Trophoblast cell (in vitro differentiated cells and primary cell): ENCODE data around the gene KRT23.
A peak's percentile ranks its signal among the peaks of the same experiment; 100 is the strongest.

Experiments used
- DNase-seq, 2 donors: peaks; one replicate each; pipeline ENCODE4 v3.0.0-alpha.2; 2016
- H2AFZ ChIP-seq: 2 replicates; pipeline ENCODE4 v1.6.1; 2013; ENCODE audit warnings: low read length, moderate library complexity, mild to moderate bottlenecking; ENCODE audit not compliant: insufficient read depth, poor library complexity
- H2AK5ac ChIP-seq: 2 replicates; pipeline ENCODE4 v1.6.1; 2013; ENCODE audit warnings: mild to moderate bottlenecking, low read length
- H2BK120ac ChIP-seq: 2 replicates; pipeline ENCODE4 v1.6.1; 2013; ENCODE audit warnings: low read length, mild to moderate bottlenecking, moderate library complexity; ENCODE audit not compliant: insufficient read depth, poor library complexity
- H2BK12ac ChIP-seq: 2 replicates; pipeline ENCODE4 v1.6.1; 2013; ENCODE audit warnings: mild to moderate bottlenecking, low read length, moderate library complexity
- H2BK5ac ChIP-seq: 2 replicates; pipeline ENCODE4 v1.6.1; 2013; ENCODE audit warnings: low read length, low read depth, moderate library complexity, mild to moderate bottlenecking; ENCODE audit not compliant: poor library complexity
- H3K14ac ChIP-seq: 2 replicates; pipeline ENCODE4 v1.6.1; 2013; ENCODE audit warnings: mild to moderate bottlenecking, low read length
- H3K18ac ChIP-seq: 2 replicates; pipeline ENCODE4 v1.6.1; 2013; ENCODE audit warnings: mild to moderate bottlenecking, low read length
- H3K23ac ChIP-seq: 2 replicates; pipeline ENCODE4 v1.6.1; 2013; ENCODE audit warnings: low read length
- H3K27ac ChIP-seq: 2 replicates; pipeline ENCODE4 v1.5.1; 2013; ENCODE audit warnings: low read depth, mild to moderate bottlenecking, inconsistent platforms, low read length, moderate library complexity
- H3K27me3 ChIP-seq: 2 replicates; pipeline ENCODE4 v1.6.1; 2013; ENCODE audit warnings: inconsistent platforms, mild to moderate bottlenecking, low read length, moderate library complexity; ENCODE audit not compliant: insufficient read depth
- H3K36me3 ChIP-seq, 2 experiments: 1 replicate in 1 of 2; 2 replicates in 1 of 2; pipeline ENCODE4 v1.6.1; 2013; ENCODE audit warnings: low read length in 2 of 2, mild to moderate bottlenecking in 2 of 2, moderate library complexity in 1 of 2; ENCODE audit not compliant: insufficient read depth in 2 of 2, control insufficient read depth in 1 of 2
- H3K4ac ChIP-seq: 2 replicates; pipeline ENCODE4 v1.6.1; 2013; ENCODE audit warnings: low read depth, mild to moderate bottlenecking, low read length, moderate library complexity
- H3K4me1 ChIP-seq, 2 experiments: 1 replicate in 1 of 2; 2 replicates in 1 of 2; pipeline ENCODE4 v1.6.1; 2013; ENCODE audit warnings: low read length in 2 of 2, mild to moderate bottlenecking in 2 of 2, moderate library complexity in 1 of 2; ENCODE audit not compliant: insufficient read depth in 2 of 2, control insufficient read depth in 1 of 2
- H3K4me2 ChIP-seq: 2 replicates; pipeline ENCODE4 v1.6.1; 2013; ENCODE audit warnings: inconsistent platforms, mild to moderate bottlenecking, low read length, moderate library complexity
- H3K4me3 ChIP-seq: 2 replicates; pipeline ENCODE4 v1.5.1; 2013; ENCODE audit warnings: mild to moderate bottlenecking, low read depth, low read length, inconsistent platforms
- H3K79me1 ChIP-seq: one replicate; pipeline ENCODE4 v1.6.1; 2013; ENCODE audit warnings: low read length
- H3K79me2 ChIP-seq: 2 replicates; pipeline ENCODE4 v1.6.1; 2013; ENCODE audit warnings: low read length, mild to moderate bottlenecking; ENCODE audit not compliant: control insufficient read depth, insufficient read depth, poor library complexity
- H3K9ac ChIP-seq: 2 replicates; pipeline ENCODE4 v1.6.1; 2013; ENCODE audit warnings: mild to moderate bottlenecking, low read length
- H3K9me3 ChIP-seq: 2 replicates; pipeline ENCODE4 v1.6.1; 2013; ENCODE audit warnings: low read depth, mild to moderate bottlenecking, control low read depth, inconsistent platforms, low read length; ENCODE audit not compliant: insufficient read depth
- H4K12ac ChIP-seq: 2 replicates; pipeline ENCODE4 v1.6.1; 2013; ENCODE audit warnings: low read depth, mild to moderate bottlenecking, low read length, moderate library complexity
- H4K8ac ChIP-seq: 2 replicates; pipeline ENCODE4 v1.6.1; 2013; ENCODE audit warnings: low read depth, mild to moderate bottlenecking, low read length, moderate library complexity
- H4K91ac ChIP-seq: one replicate; pipeline ENCODE4 v1.6.1; 2013; ENCODE audit warnings: low read depth, mild to moderate bottlenecking, low read length, moderate library complexity
- whole genome bisulfite sequencing: extraction: QIAGEN DNeasy Blood & Tissue Kit; methylation state at CpG from one replicate; pipeline ENCODE4 v1.1.7; 2013; ENCODE audit warnings: missing lambda C conversion rate; ENCODE audit not compliant: insufficient read length, insufficient coverage; ENCODE audit errors: extremely low coverage; 5-methylcytosine and 5-hydroxymethylcytosine counted together

KRT23 gene

GRCh38 chr17:40938981-40939380 is 1.5 kb upstream of the KRT23 start:
- peaks cover 20 to 25% of the 10 kb centered on the region in 2 experiments for H3K4me1 ChIP-seq
- no peak overlapping the region for H3K4me3 ChIP-seq
- H3K4me2 ChIP-seq: no peak overlapping the region
- no peak overlapping the region for H3K4ac ChIP-seq
- no peak overlapping the region for H2BK12ac ChIP-seq
- no peaks in the 10 kb centered on the region for H3K27me3 ChIP-seq
- H3K36me3 ChIP-seq: no peaks in the 10 kb centered on the region
- no peak overlapping the region for H4K91ac ChIP-seq
- no peak for DNase-seq
- H3K14ac ChIP-seq: no peak overlapping the region
- no peak overlapping the region for H3K23ac ChIP-seq
- H2AK5ac ChIP-seq: no peak overlapping the region
- no peak overlapping the region for H2BK5ac ChIP-seq
- no peak overlapping the region for H3K18ac ChIP-seq
- no peak overlapping the region for H4K8ac ChIP-seq
- H2AFZ ChIP-seq: no peak overlapping the region
- peaks cover 18% of the 10 kb centered on the region for H3K79me1 ChIP-seq
- no peaks in the 10 kb centered on the region for H3K9me3 ChIP-seq
- peaks cover 2% of the 10 kb centered on the region for H3K79me2 ChIP-seq
- H2BK120ac ChIP-seq: peak overlapping the region; percentile 7
- H4K12ac ChIP-seq: no peak overlapping the region
- H3K9ac ChIP-seq: no peak overlapping the region
- no CpG with 5 or more reads among the region's 3 CpGs for WGBS
- peak overlapping the region; percentile 78 for H3K27ac ChIP-seq

GRCh38 chr17:40936976-40937375 is 470 bp downstream of the KRT23 start:
- no peak overlapping the region for H3K9ac ChIP-seq
- peak overlapping the region; percentile 8 for H4K8ac ChIP-seq
- no peak overlapping the region for H4K12ac ChIP-seq
- H2BK5ac ChIP-seq: peak overlapping the region; percentile 34
- H3K4me3 ChIP-seq: no peak overlapping the region
- H4K91ac ChIP-seq: peak overlapping the region; percentile 16
- no CpG with 5 or more reads among the region's 5 CpGs for WGBS
- H3K79me1 ChIP-seq: peaks cover 18% of the 10 kb centered on the region
- peak overlapping the region; percentile 78 for H3K27ac ChIP-seq
- peak overlapping the region; percentile 39 for H3K4me2 ChIP-seq
- no peak overlapping the region for H3K18ac ChIP-seq
- no peaks in the 10 kb centered on the region for H3K36me3 ChIP-seq
- H2BK12ac ChIP-seq: no peak overlapping the region
- DNase-seq: peak in 1 of 2 donors; percentile 15
- peaks cover 20 to 25% of the 10 kb centered on the region in 2 experiments for H3K4me1 ChIP-seq
- no peaks in the 10 kb centered on the region for H3K9me3 ChIP-seq
- H2BK120ac ChIP-seq: peak overlapping the region; percentile 23
- no peaks in the 10 kb centered on the region for H3K27me3 ChIP-seq
- no peak overlapping the region for H3K23ac ChIP-seq
- H3K4ac ChIP-seq: peak overlapping the region; percentile 25
- H3K14ac ChIP-seq: peak overlapping the region; percentile 33
- H2AFZ ChIP-seq: no peak overlapping the region
- H3K79me2 ChIP-seq: peaks cover 2% of the 10 kb centered on the region
- no peak overlapping the region for H2AK5ac ChIP-seq

GRCh38 chr17:40936437-40936971 is 942 bp downstream of the KRT23 start:
- H2BK120ac ChIP-seq: peak overlapping the region; percentile 50
- no peak overlapping the region for H3K9ac ChIP-seq
- peak overlapping the region; percentile 87 for H3K14ac ChIP-seq

GRCh38 chr17:40935624-40936023 is 1.8 kb downstream of the KRT23 start:
- Histone ChIP-seq H3K23ac (no peak overlapping the region), H3K36me3 (no peaks in the 10 kb centered on the region), H3K9ac (no peak overlapping the region), H3K79me2 (peaks cover 2% of the 10 kb centered on the region), H2BK5ac (no peak overlapping the region), H2AFZ (no peak overlapping the region), H3K27ac (no peak overlapping the region), H3K79me1 (peaks cover 18% of the 10 kb centered on the region), H3K9me3 (no peaks in the 10 kb centered on the region), H2AK5ac (no peak overlapping the region), H4K12ac (no peak overlapping the region), H3K14ac (no peak overlapping the region), H3K4me3 (no peak overlapping the region), H3K27me3 (no peaks in the 10 kb centered on the region), H3K4ac (no peak overlapping the region), H2BK120ac (no peak overlapping the region), H4K8ac (no peak overlapping the region), H2BK12ac (no peak overlapping the region), H3K4me1 (peaks cover 20 to 25% of the 10 kb centered on the region in 2 experiments), H3K4me2 (no peak overlapping the region), H4K91ac (no peak overlapping the region), H3K18ac (no peak overlapping the region)
- peak in 1 of 2 donors; percentile 76 for DNase-seq
- no CpG with 5 or more reads among the region's 3 CpGs for WGBS

More at GRCh38 chr17:40936437-40936971, 942 bp downstream of the KRT23 start:
- Histone ChIP-seq H3K4ac (peak overlapping the region; percentile 39), H3K4me2 (no peak overlapping the region), H3K36me3 (no peaks in the 10 kb centered on the region), H2BK12ac (peak overlapping the region; percentile 86), H2BK5ac (peak overlapping the region; percentile 71), H4K8ac (peak overlapping the region; percentile 81), H3K23ac (no peak overlapping the region), H3K79me1 (peaks cover 18% of the 10 kb centered on the region), H3K27ac (peak overlapping the region; percentile 78), H3K27me3 (no peaks in the 10 kb centered on the region), H3K79me2 (peaks cover 2% of the 10 kb centered on the region), H3K4me1 (peaks cover 20 to 25% of the 10 kb centered on the region in 2 experiments), H2AK5ac (peak overlapping the region; percentile 91), H2AFZ (peak overlapping the region; percentile 35), H3K9me3 (no peaks in the 10 kb centered on the region), H3K4me3 (no peak overlapping the region), H4K91ac (peak overlapping the region; percentile 92), H3K18ac (peak overlapping the region; percentile 69), H4K12ac (no peak overlapping the region)
- no CpG with 5 or more reads among the region's 19 CpGs for WGBS
- DNase-seq: peak; percentile 90 to 99
